Measurements from ENCODE around the gene ZNF44.

The ZNF44 gene

GRCh38 chr19:12284631-12285030, 10.1 kb downstream of the ZNF44 start:
- no peak overlapping the region for H2AFZ ChIP-seq (ENCODE audit: low read depth, low read length)
- no peak overlapping the region for H3K4me3 ChIP-seq (ENCODE audit: low read length)
- peaks cover 44% of the 10 kb centered on the region for H3K9me3 ChIP-seq (ENCODE audit: low read length)
- no peaks in the 10 kb centered on the region for H3K27me3 ChIP-seq (ENCODE audit: insufficient read depth, low read length)
- peaks cover 17% of the 10 kb centered on the region for H3K36me3 ChIP-seq (ENCODE audit: insufficient read depth, low read length)
- no peaks in the 10 kb centered on the region for H3K4me1 ChIP-seq (ENCODE audit: insufficient read depth, low read length)

- peaks cover 42% of the 10 kb centered on the region for H3K9me3 ChIP-seq (ENCODE audit: low read length)
- H3K36me3 ChIP-seq (ENCODE audit: insufficient read depth, low read length) = peaks cover 17% of the 10 kb centered on the region
- no peaks in the 10 kb centered on the region for H3K27me3 ChIP-seq (ENCODE audit: insufficient read depth, low read length)
- no peaks in the 10 kb centered on the region for H3K4me1 ChIP-seq (ENCODE audit: insufficient read depth, low read length)
- no peak overlapping the region for H3K4me3 ChIP-seq (ENCODE audit: low read length)
- no peak overlapping the region for H2AFZ ChIP-seq (ENCODE audit: low read depth, low read length)
Observed at GRCh38 chr19:12284226-12284625, 10.5 kb downstream of the ZNF44 start.

- H3K36me3 ChIP-seq (ENCODE audit: insufficient read depth, low read length) = peaks cover 30% of the 10 kb centered on the region
- H2AFZ ChIP-seq (ENCODE audit: low read depth, low read length) = no peak overlapping the region
- H3K9me3 ChIP-seq (ENCODE audit: low read length) = peaks cover 49% of the 10 kb centered on the region
- no peaks in the 10 kb centered on the region for H3K4me1 ChIP-seq (ENCODE audit: insufficient read depth, low read length)
- no peak overlapping the region for H3K4me3 ChIP-seq (ENCODE audit: low read length)
- H3K27me3 ChIP-seq (ENCODE audit: insufficient read depth, low read length) = no peaks in the 10 kb centered on the region
Observed at GRCh38 chr19:12278713-12279112, 16.0 kb downstream of the ZNF44 start.

GRCh38 chr19:12272980-12273901, 21.4 kb downstream of the ZNF44 start:
- Histone ChIP-seq H3K36me3 (ENCODE audit: insufficient read depth, low read length) (peaks cover 62% of the 10 kb centered on the region), H3K4me3 (ENCODE audit: low read length) (no peak overlapping the region), H3K9me3 (ENCODE audit: low read length) (peaks cover 75% of the 10 kb centered on the region), H2AFZ (ENCODE audit: low read depth, low read length) (no peak overlapping the region), H3K4me1 (ENCODE audit: insufficient read depth, low read length) (no peaks in the 10 kb centered on the region), H3K27me3 (ENCODE audit: insufficient read depth, low read length) (no peaks in the 10 kb centered on the region)

GRCh38 chr19:12272386-12272785, 22.3 kb downstream of the ZNF44 start:
- Histone ChIP-seq H3K9me3 (ENCODE audit: low read length) (peaks cover 68% of the 10 kb centered on the region), H3K36me3 (ENCODE audit: insufficient read depth, low read length) (peaks cover 62% of the 10 kb centered on the region), H2AFZ (ENCODE audit: low read depth, low read length) (no peak overlapping the region), H3K4me1 (ENCODE audit: insufficient read depth, low read length) (no peaks in the 10 kb centered on the region), H3K27me3 (ENCODE audit: insufficient read depth, low read length) (no peaks in the 10 kb centered on the region), H3K4me3 (ENCODE audit: low read length) (no peak overlapping the region)

- H3K36me3 ChIP-seq (ENCODE audit: insufficient read depth, low read length) = peaks cover 53% of the 10 kb centered on the region
- no peaks in the 10 kb centered on the region for H3K4me1 ChIP-seq (ENCODE audit: insufficient read depth, low read length)
- no peak overlapping the region for H2AFZ ChIP-seq (ENCODE audit: low read depth, low read length)
- peaks cover 60% of the 10 kb centered on the region for H3K9me3 ChIP-seq (ENCODE audit: low read length)
- no peak overlapping the region for H3K4me3 ChIP-seq (ENCODE audit: low read length)
- H3K27me3 ChIP-seq (ENCODE audit: insufficient read depth, low read length) = no peaks in the 10 kb centered on the region
Observed at GRCh38 chr19:12270854-12271253, 23.8 kb downstream of the ZNF44 start.

- Histone ChIP-seq H3K4me3 (ENCODE audit: low read length) (no peak overlapping the region), H2AFZ (ENCODE audit: low read depth, low read length) (no peak overlapping the region), H3K9me3 (ENCODE audit: low read length) (peaks cover 35% of the 10 kb centered on the region), H3K36me3 (ENCODE audit: insufficient read depth, low read length) (peaks cover 14% of the 10 kb centered on the region), H3K27me3 (ENCODE audit: insufficient read depth, low read length) (no peaks in the 10 kb centered on the region), H3K4me1 (ENCODE audit: insufficient read depth, low read length) (no peaks in the 10 kb centered on the region)
Observed at GRCh38 chr19:12265921-12266704, 28.6 kb downstream of the ZNF44 start.

GRCh38 chr19:12261554-12261953, 33.1 kb downstream of the ZNF44 start:
- no peak overlapping the region for H2AFZ ChIP-seq (ENCODE audit: low read depth, low read length)
- no peaks in the 10 kb centered on the region for H3K4me1 ChIP-seq (ENCODE audit: insufficient read depth, low read length)
- H3K27me3 ChIP-seq (ENCODE audit: insufficient read depth, low read length) = no peaks in the 10 kb centered on the region
- no peaks in the 10 kb centered on the region for H3K36me3 ChIP-seq (ENCODE audit: insufficient read depth, low read length)
- H3K9me3 ChIP-seq (ENCODE audit: low read length) = peaks cover 28% of the 10 kb centered on the region
- H3K4me3 ChIP-seq (ENCODE audit: low read length) = no peak overlapping the region

GRCh38 chr19:12260861-12261260, 33.8 kb downstream of the ZNF44 start:
- Histone ChIP-seq H2AFZ (ENCODE audit: low read depth, low read length) (no peak overlapping the region), H3K4me1 (ENCODE audit: insufficient read depth, low read length) (no peaks in the 10 kb centered on the region), H3K4me3 (ENCODE audit: low read length) (no peak overlapping the region), H3K27me3 (ENCODE audit: insufficient read depth, low read length) (no peaks in the 10 kb centered on the region), H3K9me3 (ENCODE audit: low read length) (peaks cover 28% of the 10 kb centered on the region), H3K36me3 (ENCODE audit: insufficient read depth, low read length) (no peaks in the 10 kb centered on the region)

GRCh38 chr19:12260236-12260635, 34.4 kb downstream of the ZNF44 start:
- H3K4me1 ChIP-seq (ENCODE audit: insufficient read depth, low read length) = no peaks in the 10 kb centered on the region
- no peak overlapping the region for H3K4me3 ChIP-seq (ENCODE audit: low read length)
- no peak overlapping the region for H2AFZ ChIP-seq (ENCODE audit: low read depth, low read length)
- H3K27me3 ChIP-seq (ENCODE audit: insufficient read depth, low read length) = no peaks in the 10 kb centered on the region
- peaks cover 26% of the 10 kb centered on the region for H3K9me3 ChIP-seq (ENCODE audit: low read length)
- no peaks in the 10 kb centered on the region for H3K36me3 ChIP-seq (ENCODE audit: insufficient read depth, low read length)

GRCh38 chr19:12255372-12255771, 39.3 kb downstream of the ZNF44 start:
- no peak overlapping the region for H3K4me3 ChIP-seq (ENCODE audit: low read length)
- no peaks in the 10 kb centered on the region for H3K27me3 ChIP-seq (ENCODE audit: insufficient read depth, low read length)
- no peak overlapping the region for H2AFZ ChIP-seq (ENCODE audit: low read depth, low read length)
- no peaks in the 10 kb centered on the region for H3K4me1 ChIP-seq (ENCODE audit: insufficient read depth, low read length)
- peaks cover 10% of the 10 kb centered on the region for H3K9me3 ChIP-seq (ENCODE audit: low read length)
- no peaks in the 10 kb centered on the region for H3K36me3 ChIP-seq (ENCODE audit: insufficient read depth, low read length)

GRCh38 chr19:12247644-12248222, 47.0 kb downstream of the ZNF44 start:
- Histone ChIP-seq H3K36me3 (ENCODE audit: insufficient read depth, low read length) (peaks cover 17% of the 10 kb centered on the region), H3K27me3 (ENCODE audit: insufficient read depth, low read length) (no peaks in the 10 kb centered on the region), H2AFZ (ENCODE audit: low read depth, low read length) (no peak overlapping the region), H3K9me3 (ENCODE audit: low read length) (peaks cover 39% of the 10 kb centered on the region), H3K4me1 (ENCODE audit: insufficient read depth, low read length) (no peaks in the 10 kb centered on the region), H3K4me3 (ENCODE audit: low read length) (no peak overlapping the region)

GRCh38 chr19:12244370-12244769, 50.3 kb downstream of the ZNF44 start:
- peaks cover 40% of the 10 kb centered on the region for H3K9me3 ChIP-seq (ENCODE audit: low read length)
- no peak overlapping the region for H2AFZ ChIP-seq (ENCODE audit: low read depth, low read length)
- peaks cover 14% of the 10 kb centered on the region for H3K36me3 ChIP-seq (ENCODE audit: insufficient read depth, low read length)
- H3K4me1 ChIP-seq (ENCODE audit: insufficient read depth, low read length) = no peaks in the 10 kb centered on the region
- H3K27me3 ChIP-seq (ENCODE audit: insufficient read depth, low read length) = no peaks in the 10 kb centered on the region
- no peak overlapping the region for H3K4me3 ChIP-seq (ENCODE audit: low read length)

Data from neuron (in vitro differentiated cells).